Activated T-cell treated with anti-CD3 and anti-CD28 coated beads, Interleukin-2, amount 50 U/mL, for 72 hours (primary cell): ENCODE results near the gene RUNX2. TPM values are rescaled to one million over a fixed set of nuclear protein-coding genes. Genes with fewer than 3 reads are reported as not detected.

Experiments
- ATAC-seq, 2 donors: fragments of 150-1000 bp; cut with Tn5 transposase; replicated peaks in 1 of 2; 2 replicates each; pipeline ENCODE4 v1.10.0; 2021; ENCODE audit warnings: moderate library complexity in 2 of 2, mild to moderate bottlenecking in 1 of 2
- DNase-seq, 2 donors: peaks; one replicate each; pipeline ENCODE4 v3.0.0; 2021 to 2022; ENCODE audit warnings: mixed read lengths in 1 of 2
- H3K27ac Mint-ChIP-seq: one replicate; pipeline ENCODE4 v1.8.0; 2022; ENCODE audit warnings: mild to moderate bottlenecking, moderate library complexity, mixed read lengths
- H3K27me3 Mint-ChIP-seq: one replicate; pipeline ENCODE4 v1.8.0; 2022; ENCODE audit warnings: low read depth, mixed read lengths
- H3K36me3 Mint-ChIP-seq, 2 donors: one replicate each; pipeline ENCODE4 v1.8.0; 2022; ENCODE audit warnings: mixed read lengths in 2 of 2, mild to moderate bottlenecking in 1 of 2; ENCODE audit not compliant: insufficient read depth in 2 of 2
- H3K4me1 Mint-ChIP-seq: one replicate; pipeline ENCODE4 v1.8.0; 2022; ENCODE audit warnings: low read depth, mixed read lengths
- H3K4me3 Mint-ChIP-seq, 2 donors: one replicate each; pipeline ENCODE4 v1.8.0; 2022; ENCODE audit warnings: mild to moderate bottlenecking in 2 of 2, mixed read lengths in 2 of 2, moderate library complexity in 2 of 2
- H3K9me3 Mint-ChIP-seq, 2 donors: one replicate each; pipeline ENCODE4 v1.8.0; 2022; ENCODE audit warnings: mixed read lengths in 2 of 2
- total RNA-seq, 2 donors: library from RNA; stranded (reverse); gene quantifications; one replicate each; pipeline ENCODE4 v1.2.3, GENCODE V29; 2022

Gene RUNX2
- total RNA-seq, 2 donors from 2014 or later: 39.3 to 61.1 TPM

DNA sequence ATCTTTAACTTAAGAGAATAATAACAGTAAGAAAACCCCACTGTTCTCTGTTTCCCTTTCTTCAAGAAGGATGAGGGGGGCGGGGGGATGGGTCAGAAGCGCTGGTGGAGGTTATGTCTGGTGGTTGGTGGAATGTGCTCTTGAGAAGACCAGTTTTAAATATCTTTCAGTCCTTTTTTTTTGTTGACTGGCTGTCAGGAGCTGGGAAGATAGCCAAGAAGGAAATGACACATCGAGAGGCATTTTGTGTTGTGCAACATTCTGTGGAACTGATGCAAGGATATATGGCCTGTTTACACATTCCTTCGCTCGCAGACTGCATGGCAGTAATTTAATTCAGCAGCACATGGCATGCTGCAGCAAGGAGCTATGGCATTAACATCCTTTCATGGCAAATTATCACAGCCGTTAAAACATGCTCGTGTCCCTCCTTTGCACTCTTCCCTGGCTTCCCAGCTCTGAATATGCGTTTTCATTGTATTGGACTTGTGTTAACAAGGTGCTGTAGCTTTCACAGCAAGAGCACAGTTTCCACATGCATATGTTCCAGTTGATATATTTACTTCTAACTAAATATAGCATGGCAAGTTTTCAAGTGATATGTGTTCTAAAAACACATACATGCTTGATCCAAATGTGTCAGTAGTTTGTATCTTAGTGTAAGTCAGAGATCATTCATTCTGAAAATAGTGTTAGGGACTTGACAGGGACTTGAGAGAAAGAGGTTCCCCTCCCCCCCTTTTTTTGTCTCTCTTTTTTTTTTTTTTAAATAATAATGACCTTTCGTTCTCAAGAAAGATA, 117.8 kb downstream of the RUNX2 start:
- peaks cover 32 to 57% of the 10 kb centered on the region in 2 donors for H3K36me3 Mint-ChIP-seq

GRCh38 chr6:45447005-45447404, 118.9 kb downstream of the RUNX2 start:
- Mint-ChIP-seq H3K4me3 (peak overlapping the region in 1 of 2 donors; percentile 76), H3K4me1 (peaks cover 85% of the 10 kb centered on the region), H3K36me3 (peaks cover 28 to 56% of the 10 kb centered on the region in 2 donors), H3K27ac (peak overlapping the region; percentile 100), H3K9me3 (no peaks in the 10 kb centered on the region), H3K27me3 (no peaks in the 10 kb centered on the region)
- ATAC-seq (no peak), DNase-seq (no peak)

More for the DNA sequence above, 117.8 kb downstream of the RUNX2 start:
- DNase-seq (peak; percentile 49 to 63), ATAC-seq (peak; percentile 55 to 57)
- no peaks in the 10 kb centered on the region for H3K9me3 Mint-ChIP-seq
- peak overlapping the region; percentile 66 to 76 for H3K4me3 Mint-ChIP-seq
- H3K27me3 Mint-ChIP-seq: no peaks in the 10 kb centered on the region
- peak overlapping the region; percentile 100 for H3K27ac Mint-ChIP-seq
- peaks cover 91% of the 10 kb centered on the region for H3K4me1 Mint-ChIP-seq

GRCh38 chr6:45447716-45448115, 119.6 kb downstream of the RUNX2 start:
- Mint-ChIP-seq H3K9me3 (no peaks in the 10 kb centered on the region), H3K4me1 (peaks cover 79% of the 10 kb centered on the region), H3K27ac (peak overlapping the region; percentile 91), H3K36me3 (peaks cover 28 to 52% of the 10 kb centered on the region in 2 donors), H3K4me3 (peak overlapping the region in 1 of 2 donors; percentile 8), H3K27me3 (no peaks in the 10 kb centered on the region)
- ATAC-seq: no peak
- no peak for DNase-seq

DNA sequence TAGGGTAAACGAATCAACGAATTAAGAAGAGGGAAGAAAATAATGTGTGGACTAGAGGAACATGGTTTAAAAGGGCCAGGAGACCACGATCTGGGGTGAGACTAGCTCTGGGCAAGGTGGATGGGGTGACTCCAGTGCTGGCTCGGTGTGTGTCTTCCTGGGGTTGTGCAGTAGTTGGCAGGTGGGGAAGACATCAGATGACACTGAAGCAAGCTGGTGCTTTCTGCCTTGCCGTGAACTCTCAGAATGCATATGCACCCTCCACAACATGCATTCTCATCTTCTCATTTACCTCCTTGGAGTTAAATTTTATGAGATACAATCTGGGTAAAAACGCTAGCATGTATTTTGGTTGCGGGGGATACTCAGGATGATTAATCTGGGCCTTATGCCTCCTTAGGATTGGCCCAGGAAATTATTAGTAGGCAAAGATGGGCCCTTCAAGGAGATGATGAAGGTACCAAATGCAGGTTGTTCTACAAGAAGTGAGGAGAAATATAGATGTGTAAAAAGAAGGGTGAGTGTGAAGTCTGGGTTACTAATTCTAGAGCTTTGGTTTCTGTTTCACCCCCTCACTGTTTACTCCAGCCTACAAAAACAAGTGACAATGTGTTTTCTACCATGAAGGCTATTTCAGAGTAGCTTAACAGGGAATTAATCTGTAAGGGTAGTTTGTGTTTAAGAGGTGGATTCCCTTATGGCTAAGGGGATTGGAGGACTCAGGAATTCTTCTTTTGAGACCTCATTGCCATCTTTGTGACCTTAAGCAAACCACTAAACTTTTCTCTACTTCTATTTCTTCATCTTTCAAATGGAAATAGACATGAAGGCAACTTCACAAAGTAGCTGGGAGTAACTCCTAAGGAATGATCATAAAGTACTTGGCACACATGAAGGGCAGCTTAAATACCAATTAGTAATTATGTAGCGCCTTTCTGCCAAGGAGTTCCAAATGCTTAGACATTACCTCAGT, 120.6 kb downstream of the RUNX2 start:
- Mint-ChIP-seq H3K36me3 (peaks cover 25 to 48% of the 10 kb centered on the region in 2 donors), H3K9me3 (no peaks in the 10 kb centered on the region), H3K27ac (peak overlapping the region; percentile 1), H3K27me3 (no peaks in the 10 kb centered on the region), H3K4me1 (peaks cover 80% of the 10 kb centered on the region), H3K4me3 (peak overlapping the region; percentile 8 to 23)
- DNase-seq (peak in 1 of 2 donors; percentile 7), ATAC-seq (peak; percentile 37 to 48)

GRCh38 chr6:45450132-45450531, 122.0 kb downstream of the RUNX2 start:
- no peaks in the 10 kb centered on the region for H3K27me3 Mint-ChIP-seq
- ATAC-seq (no peak), DNase-seq (no peak)
- H3K27ac Mint-ChIP-seq: peak overlapping the region; percentile 40
- H3K4me1 Mint-ChIP-seq: peaks cover 74% of the 10 kb centered on the region
- H3K36me3 Mint-ChIP-seq: peaks cover 19 to 48% of the 10 kb centered on the region in 2 donors
- H3K9me3 Mint-ChIP-seq: no peaks in the 10 kb centered on the region
- H3K4me3 Mint-ChIP-seq: no peak overlapping the region

DNA sequence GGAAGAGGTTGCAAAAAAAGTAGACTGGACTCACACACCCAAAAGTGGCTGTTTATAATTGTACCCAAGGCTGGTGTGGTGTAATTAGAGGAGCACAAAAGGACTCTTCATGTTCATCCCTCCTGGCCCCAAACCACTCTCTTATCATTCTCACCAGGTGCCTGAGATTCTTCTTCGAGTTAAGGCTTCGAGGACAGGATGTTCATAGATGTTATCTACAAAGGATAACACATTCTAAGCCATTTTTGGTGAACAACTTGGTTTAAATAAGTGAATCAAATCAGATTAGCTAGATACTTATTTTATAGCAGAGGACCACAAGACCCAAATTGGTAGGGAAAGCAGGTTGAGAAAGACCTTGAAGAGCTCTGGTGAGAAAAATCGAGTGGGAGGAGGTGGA, 122.7 kb downstream of the RUNX2 start:
- Mint-ChIP-seq H3K27ac (no peak overlapping the region), H3K4me1 (peaks cover 67% of the 10 kb centered on the region), H3K4me3 (no peak overlapping the region)

DNA sequence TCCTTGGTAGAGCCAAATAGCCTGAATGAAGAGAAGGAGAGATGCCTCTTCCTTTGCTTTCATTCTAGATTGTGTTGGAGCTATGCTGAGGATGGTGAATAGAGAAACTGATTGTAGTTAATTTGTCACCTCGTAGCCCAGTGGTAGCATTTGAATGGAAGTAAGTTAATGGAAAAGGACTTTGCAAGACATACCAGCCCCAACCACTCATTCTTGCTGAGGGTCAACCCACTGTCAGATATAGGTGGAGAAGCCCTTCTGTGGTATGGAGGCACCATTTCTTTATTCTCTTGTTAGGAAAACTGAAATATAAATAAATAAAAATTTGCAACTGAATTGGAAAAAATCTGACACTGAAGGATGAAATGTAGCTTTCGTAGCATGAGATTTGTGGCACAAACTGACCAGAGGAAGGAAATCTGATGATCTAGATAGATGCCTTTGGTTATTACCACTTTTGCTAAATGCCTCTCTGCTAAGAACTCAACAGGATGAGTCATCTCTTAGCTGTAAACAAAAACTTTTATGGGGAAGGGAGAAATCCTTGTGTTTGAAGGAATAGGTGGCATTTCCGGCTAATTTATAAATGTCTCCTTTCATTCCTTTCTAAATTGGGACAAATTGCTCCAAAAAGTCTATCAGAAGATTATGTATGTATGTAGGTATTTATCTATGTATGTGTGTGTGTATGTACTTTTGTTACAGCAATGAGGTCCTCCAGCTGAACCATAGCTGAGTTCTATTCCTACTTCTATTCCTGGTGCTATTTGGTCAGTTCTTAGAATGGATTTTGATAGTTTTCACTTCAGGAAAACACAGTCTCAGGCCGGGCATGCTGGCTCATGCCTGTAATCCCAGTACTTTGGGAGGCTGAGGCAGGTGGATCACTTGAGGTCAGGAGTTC, 126.1 kb downstream of the RUNX2 start:
- peaks cover 53% of the 10 kb centered on the region for H3K4me1 Mint-ChIP-seq
- DNase-seq: no peak
- no peaks in the 10 kb centered on the region for H3K27me3 Mint-ChIP-seq
- no peak for ATAC-seq
- H3K4me3 Mint-ChIP-seq: no peak overlapping the region
- no peaks in the 10 kb centered on the region for H3K9me3 Mint-ChIP-seq
- H3K36me3 Mint-ChIP-seq: peaks cover 18 to 34% of the 10 kb centered on the region in 2 donors
- no peak overlapping the region for H3K27ac Mint-ChIP-seq

More for the DNA sequence above, 122.7 kb downstream of the RUNX2 start:
- DNase-seq (no peak), ATAC-seq (no peak)
- Mint-ChIP-seq H3K9me3 (no peaks in the 10 kb centered on the region), H3K27me3 (no peaks in the 10 kb centered on the region), H3K36me3 (peaks cover 17 to 47% of the 10 kb centered on the region in 2 donors)

- peaks cover 42% of the 10 kb centered on the region for H3K4me1 Mint-ChIP-seq
Measured at GRCh38 chr6:45455408-45455807, 127.3 kb downstream of the RUNX2 start.

GRCh38 chr6:45457141-45457540, 129.0 kb downstream of the RUNX2 start:
- H3K27me3 Mint-ChIP-seq: no peaks in the 10 kb centered on the region
- H3K27ac Mint-ChIP-seq: peak overlapping the region; percentile 56
- H3K9me3 Mint-ChIP-seq: no peaks in the 10 kb centered on the region
- no peak for DNase-seq
- peak overlapping the region in 1 of 2 donors; percentile 39 for H3K4me3 Mint-ChIP-seq
- no peak for ATAC-seq
- H3K36me3 Mint-ChIP-seq: peaks cover 11 to 16% of the 10 kb centered on the region in 2 donors
- peaks cover 33% of the 10 kb centered on the region for H3K4me1 Mint-ChIP-seq

More at GRCh38 chr6:45455408-45455807, 127.3 kb downstream of the RUNX2 start:
- ATAC-seq (no peak), DNase-seq (no peak)
- Mint-ChIP-seq H3K36me3 (peaks cover 15 to 26% of the 10 kb centered on the region in 2 donors), H3K4me3 (no peak overlapping the region), H3K27me3 (no peaks in the 10 kb centered on the region), H3K27ac (no peak overlapping the region), H3K9me3 (no peaks in the 10 kb centered on the region)

DNA sequence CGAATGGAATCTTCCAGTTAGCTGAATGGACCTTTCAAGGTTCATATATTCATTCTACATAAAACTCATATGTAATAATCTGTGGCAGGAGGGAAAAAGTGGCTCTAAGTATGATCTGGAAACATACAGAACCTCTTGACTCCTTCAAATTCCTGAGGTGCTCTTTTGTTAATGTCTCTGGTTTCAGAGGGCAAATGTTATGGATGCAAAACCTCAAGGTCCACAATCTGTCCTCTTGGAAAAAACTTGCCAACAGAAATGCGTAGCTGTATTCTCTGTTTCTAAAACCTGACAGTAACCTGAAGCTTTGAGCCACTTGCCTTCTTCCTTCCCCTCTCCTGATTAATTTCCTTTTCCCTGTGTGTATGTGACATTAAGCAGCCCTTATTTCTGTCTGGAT, 130.5 kb downstream of the RUNX2 start:
- no peak overlapping the region for H3K4me3 Mint-ChIP-seq
- ATAC-seq (no peak), DNase-seq (no peak)
- no peaks in the 10 kb centered on the region for H3K9me3 Mint-ChIP-seq
- H3K27me3 Mint-ChIP-seq: no peaks in the 10 kb centered on the region
- H3K36me3 Mint-ChIP-seq: peaks cover 6 to 12% of the 10 kb centered on the region in 2 donors
- H3K27ac Mint-ChIP-seq: no peak overlapping the region
- peaks cover 33% of the 10 kb centered on the region for H3K4me1 Mint-ChIP-seq

- Mint-ChIP-seq H3K27ac (no peak overlapping the region), H3K4me1 (peaks cover 28% of the 10 kb centered on the region), H3K27me3 (no peaks in the 10 kb centered on the region), H3K36me3 (peaks cover 6 to 12% of the 10 kb centered on the region in 2 donors), H3K4me3 (no peak overlapping the region), H3K9me3 (no peaks in the 10 kb centered on the region)
- ATAC-seq (no peak), DNase-seq (no peak)
Measured at GRCh38 chr6:45460166-45460565, 132.0 kb downstream of the RUNX2 start.

- H3K4me1 Mint-ChIP-seq: peaks cover 25% of the 10 kb centered on the region
- peak in 1 of 2 donors; percentile 38 for ATAC-seq
Measured at GRCh38 chr6:45461486-45461885, 133.4 kb downstream of the RUNX2 start.

More at GRCh38 chr6:45461486-45461885, 133.4 kb downstream of the RUNX2 start:
- H3K27me3 Mint-ChIP-seq: no peaks in the 10 kb centered on the region
- H3K9me3 Mint-ChIP-seq: no peaks in the 10 kb centered on the region
- peaks cover 5 to 12% of the 10 kb centered on the region in 2 donors for H3K36me3 Mint-ChIP-seq
- DNase-seq: no peak
- H3K27ac Mint-ChIP-seq: no peak overlapping the region
- no peak overlapping the region for H3K4me3 Mint-ChIP-seq
